HG03439 (cell line): ENCODE data around the gene SLC6A13.
"Not testable (repeated sequence)": the region's sequence is repeated elsewhere in the genome, so short reads cannot be mapped to it uniquely, and the experiment has no call there.

Experiments
- ATAC-seq: cut with Tn5 transposase; IDR thresholded peaks from one replicate; pipeline ENCODE4 v1.9.1; 2021; ENCODE audit warnings: mild to moderate bottlenecking, moderate library complexity; ENCODE audit not compliant: unreplicated experiment

The SLC6A13 gene

GRCh38 chr12:217029-217428 lies 45.6 kb downstream of the SLC6A13 start:
- ATAC-seq = not testable (repeated sequence)

GRCh38 chr12:215116-215515 lies 47.5 kb downstream of the SLC6A13 start:
- ATAC-seq = no peak

- no peak for ATAC-seq
Measured at GRCh38 chr12:214003-214741, 48.5 kb downstream of the SLC6A13 start, which contains the start of gene SLC6A12. TSS of gene SLC6A12 (minus strand) at chr12:214157. CDS start at chr12:209986, 4,171 bp downstream.

- no peak for ATAC-seq
Measured at GRCh38 chr12:213527-213932, 49.1 kb downstream of the SLC6A13 start.

GRCh38 chr12:212715-213526 lies 49.7 kb downstream of the SLC6A13 start:
- no peak for ATAC-seq

- no peak for ATAC-seq
Measured at GRCh38 chr12:212415-212714, 50.3 kb downstream of the SLC6A13 start.

- ATAC-seq = no peak
Measured at GRCh38 chr12:211639-212414, 50.8 kb downstream of the SLC6A13 start.

- ATAC-seq = no peak
Measured at GRCh38 chr12:211142-211465, 51.5 kb downstream of the SLC6A13 start.

GRCh38 chr12:210277-211141 lies 52.1 kb downstream of the SLC6A13 start:
- no peak for ATAC-seq

- ATAC-seq = no peak
Measured at GRCh38 chr12:209851-210250, 52.8 kb downstream of the SLC6A13 start.

- no peak for ATAC-seq
Measured at GRCh38 chr12:209246-209645, 53.4 kb downstream of the SLC6A13 start.

- no peak for ATAC-seq
Measured at GRCh38 chr12:208813-209212, 53.8 kb downstream of the SLC6A13 start.

- no peak for ATAC-seq
Measured at GRCh38 chr12:207804-208203, 54.8 kb downstream of the SLC6A13 start.

GRCh38 chr12:206746-207440 lies 55.7 kb downstream of the SLC6A13 start:
- ATAC-seq = no peak

GRCh38 chr12:205026-205425 lies 57.6 kb downstream of the SLC6A13 start:
- ATAC-seq = no peak

GRCh38 chr12:204261-204678 lies 58.4 kb downstream of the SLC6A13 start:
- no peak for ATAC-seq

GRCh38 chr12:203462-204260 lies 59.0 kb downstream of the SLC6A13 start:
- ATAC-seq = no peak

GRCh38 chr12:203074-203461 lies 59.6 kb downstream of the SLC6A13 start:
- no peak for ATAC-seq

- no peak for ATAC-seq
Measured at GRCh38 chr12:202081-202731, 60.4 kb downstream of the SLC6A13 start.
